ENCODE measurements around the gene CACHD1. TPM values are rescaled to one million over a fixed set of nuclear protein-coding genes. Genes with fewer than 3 reads are reported as not detected.

Gene CACHD1
- total RNA-seq, 4 donors from 2014 or later, result 2.2 to 3.6 (median 2.9) TPM

- H3K9me3 ChIP-seq, result no peaks in the 10 kb centered on the region
- no peaks in the 10 kb centered on the region for H3K4me1 ChIP-seq
- no peak for ATAC-seq
- TF ChIP-seq CTCF (IDR thresholded peaks at IDR 0.05 in 4 of 5, conservative IDR thresholded peaks at IDR 0.05 in 1 of 5), result no peak
- TF ChIP-seq POLR2A (IDR thresholded peaks at IDR 0.05), result no peak
- no peak for DNase-seq
- in situ Hi-C loops (cut with MboI; ENCODE audit: low sequenced_read_pairs in 4 of 4), result loop anchor here in 3 of 4 donors (10.0 to 25.0 kb wide), 3 partner anchors 122 to 431 kb away; no protein-coding TSS in a partner anchor
- no peak overlapping the region for H3K4me3 ChIP-seq
- H3K36me3 ChIP-seq, result no peaks in the 10 kb centered on the region
- no peaks in the 10 kb centered on the region for H3K27me3 ChIP-seq
- H3K27ac ChIP-seq, result no peak overlapping the region
- intact Hi-C loops (cut with DNase I; ENCODE audit: low total_unique reads), result no loop called here
Measured at GRCh38 chr1:64692911-64693310, 223.0 kb downstream of the CACHD1 start.

DNA sequence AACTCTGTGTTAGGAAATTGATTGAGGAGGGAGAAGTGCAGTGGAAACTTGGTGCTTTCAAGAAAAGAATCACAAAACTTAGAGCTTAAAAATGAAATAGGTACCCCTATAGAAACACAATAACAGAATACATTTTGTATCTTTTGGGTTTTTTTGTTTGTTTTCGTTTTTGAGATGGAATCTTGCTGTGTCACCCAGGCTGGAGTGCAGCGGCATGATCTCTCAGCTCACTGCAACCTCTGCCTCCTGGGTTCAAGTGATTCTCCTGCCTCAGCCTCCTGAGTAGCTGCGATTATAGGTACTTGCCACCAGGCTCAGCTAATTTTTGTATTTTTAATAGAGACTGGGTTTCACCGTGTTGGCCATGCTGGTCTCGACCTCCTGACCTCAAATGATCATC is 223.5 kb downstream of the CACHD1 start:
- Histone ChIP-seq H3K4me1 (no peaks in the 10 kb centered on the region), H3K9me3 (no peaks in the 10 kb centered on the region), H3K36me3 (no peaks in the 10 kb centered on the region), H3K27ac (no peak overlapping the region), H3K27me3 (no peaks in the 10 kb centered on the region), H3K4me3 (no peak overlapping the region)
- in situ Hi-C loops (cut with MboI; ENCODE audit: low sequenced_read_pairs in 4 of 4), result loop anchor here in 3 of 4 donors (10.0 to 25.0 kb wide), 3 partner anchors 121 to 431 kb away; no protein-coding TSS in a partner anchor
- no peak for TF ChIP-seq POLR2A (IDR thresholded peaks at IDR 0.05)
- TF ChIP-seq CTCF (IDR thresholded peaks at IDR 0.05 in 4 of 5, conservative IDR thresholded peaks at IDR 0.05 in 1 of 5), result no peak
- DNase-seq (no peak), ATAC-seq (no peak)
- intact Hi-C loops (cut with DNase I; ENCODE audit: low total_unique reads), result no loop called here

DNA sequence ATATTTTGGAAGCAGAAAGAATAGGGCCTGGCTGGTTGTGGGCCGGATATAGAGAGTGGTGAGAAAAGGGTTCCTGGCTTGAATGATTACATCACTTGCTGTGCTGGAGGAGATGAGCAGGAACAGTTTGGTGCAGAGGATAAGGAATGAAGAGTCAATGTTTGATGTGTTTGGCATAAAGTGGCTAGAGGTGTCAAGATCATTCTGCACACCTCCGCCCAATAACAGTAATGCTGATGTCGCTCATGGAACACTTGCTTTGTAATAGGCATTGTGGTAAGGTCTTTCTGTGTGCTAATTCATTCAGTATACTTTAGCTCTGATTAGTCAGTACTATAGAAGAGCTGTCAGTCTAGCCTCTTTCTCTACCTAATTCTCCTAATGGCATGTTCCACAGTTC is 226.9 kb downstream of the CACHD1 start:
- Histone ChIP-seq H3K9me3 (no peaks in the 10 kb centered on the region), H3K27me3 (no peaks in the 10 kb centered on the region), H3K36me3 (no peaks in the 10 kb centered on the region), H3K27ac (no peak overlapping the region), H3K4me3 (no peak overlapping the region), H3K4me1 (no peaks in the 10 kb centered on the region)
- ATAC-seq (no peak), DNase-seq (no peak)
- in situ Hi-C loops (cut with MboI; ENCODE audit: low sequenced_read_pairs in 4 of 4) (loop anchor here in 3 of 4 donors (10.0 to 25.0 kb wide), 3 partner anchors 118 to 435 kb away; no protein-coding TSS in a partner anchor), intact Hi-C loops (cut with DNase I; ENCODE audit: low total_unique reads) (no loop called here)
- no peak for TF ChIP-seq POLR2A (IDR thresholded peaks at IDR 0.05)
- TF ChIP-seq CTCF (IDR thresholded peaks at IDR 0.05 in 4 of 5, conservative IDR thresholded peaks at IDR 0.05 in 1 of 5), result no peak

GRCh38 chr1:64699327-64699726 is 229.4 kb downstream of the CACHD1 start:
- in situ Hi-C loops (cut with MboI; ENCODE audit: low sequenced_read_pairs in 4 of 4), result loop anchor here in 3 of 4 donors (10.0 to 25.0 kb wide), 3 partner anchors 115 to 437 kb away; no protein-coding TSS in a partner anchor
- Histone ChIP-seq H3K4me1 (no peaks in the 10 kb centered on the region), H3K36me3 (no peaks in the 10 kb centered on the region), H3K27ac (no peak overlapping the region), H3K27me3 (no peaks in the 10 kb centered on the region), H3K9me3 (no peaks in the 10 kb centered on the region), H3K4me3 (no peak overlapping the region)
- no peak for ATAC-seq
- intact Hi-C loops (cut with DNase I; ENCODE audit: low total_unique reads), result no loop called here
- no peak for DNase-seq
- no peak for TF ChIP-seq POLR2A (IDR thresholded peaks at IDR 0.05)
- TF ChIP-seq CTCF (IDR thresholded peaks at IDR 0.05 in 4 of 5, conservative IDR thresholded peaks at IDR 0.05 in 1 of 5), result no peak

GRCh38 chr1:64701071-64701470 is 231.1 kb downstream of the CACHD1 start:
- no peaks in the 10 kb centered on the region for H3K9me3 ChIP-seq
- no peak overlapping the region for H3K27ac ChIP-seq
- intact Hi-C loops (cut with DNase I; ENCODE audit: low total_unique reads) (no loop called here), in situ Hi-C loops (cut with MboI; ENCODE audit: low sequenced_read_pairs in 4 of 4) (no loop called here)
- DNase-seq (no peak), ATAC-seq (no peak)
- no peaks in the 10 kb centered on the region for H3K27me3 ChIP-seq
- no peak for TF ChIP-seq CTCF (IDR thresholded peaks at IDR 0.05 in 4 of 5, conservative IDR thresholded peaks at IDR 0.05 in 1 of 5)
- no peak for TF ChIP-seq POLR2A (IDR thresholded peaks at IDR 0.05)
- H3K4me1 ChIP-seq, result no peaks in the 10 kb centered on the region
- no peak overlapping the region for H3K4me3 ChIP-seq
- no peaks in the 10 kb centered on the region for H3K36me3 ChIP-seq

All from gastrocnemius medialis (tissue), 4 donors.